ENCODE data around the gene CDH15. TPM values are rescaled to one million over a fixed set of nuclear protein-coding genes. Genes with fewer than 3 reads are reported as not detected.
A peak's percentile ranks its signal among the peaks of the same experiment; 100 is the strongest.

Gene CDH15
- total and polyA plus RNA-seq, 9 of the 15 experiments (the other 6 are each of a cell fraction or from before 2014, with no cell fraction given), result 0.07 to 0.18 TPM; not detected in 7

DNA sequence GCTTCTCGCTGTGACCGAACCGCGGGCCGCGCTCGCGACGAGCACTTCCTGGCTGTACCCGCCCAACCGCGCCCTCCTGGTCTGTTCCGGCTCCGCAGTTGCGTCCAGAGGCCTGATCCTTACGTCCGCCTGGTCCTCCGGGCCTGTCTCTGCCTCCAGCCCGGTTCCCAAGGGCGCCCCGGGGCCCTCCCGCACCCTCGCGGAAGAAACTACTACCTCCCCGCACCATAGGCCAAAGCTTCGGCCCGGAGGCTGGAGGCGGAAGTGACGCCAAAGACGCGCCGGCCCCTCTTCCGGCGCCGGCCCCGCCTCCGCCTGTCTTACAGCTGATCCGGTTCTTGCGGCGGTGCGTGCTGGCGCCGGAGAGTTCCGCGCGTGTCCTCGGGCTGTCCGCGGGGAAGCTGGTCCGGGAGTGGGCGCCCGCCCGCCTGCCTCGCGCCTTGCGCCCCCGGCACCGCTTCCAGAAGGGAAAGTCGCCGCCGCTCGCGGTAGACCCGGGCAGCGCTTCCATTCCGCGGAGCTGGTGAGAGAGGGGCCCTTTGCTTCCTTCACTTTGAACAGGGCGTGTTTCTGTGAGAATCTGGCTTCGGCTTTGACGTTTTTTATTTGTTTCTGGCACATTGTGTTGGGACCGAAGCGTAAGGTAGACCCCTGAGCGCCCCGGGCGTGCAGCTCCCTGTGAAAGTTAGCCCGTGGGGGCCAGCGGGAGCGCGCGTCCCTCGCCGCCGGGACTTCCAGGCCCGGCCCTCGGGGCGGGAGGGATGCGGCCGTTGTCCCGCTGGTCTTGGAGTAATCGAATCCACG is 46.0 kb downstream of the CDH15 start, which contains the start of gene ZNF778 (continued):
- peak; percentile 48 for TF ChIP-seq RBM22 (IDR thresholded peaks at IDR 0.05; ENCODE audit: low read depth, low read length, poor library complexity, severe bottlenecking)
- TF ChIP-seq TAF7 (tag; IDR thresholded peaks at IDR 0.05), result 0 out of 2 replicates have a peak, but pooled peaks have one; percentile 28
- TF ChIP-seq GATA2 (CRISPR knock-in tag; IDR thresholded peaks at IDR 0.05), result no peak
- peak; percentile 74 for TF ChIP-seq HCFC1 (IDR thresholded peaks at IDR 0.05; ENCODE audit: low read depth, low read length)
- no peak for TF ChIP-seq ZNF174 (CRISPR knock-in tag; IDR thresholded peaks at IDR 0.05)
- TF ChIP-seq MYC (IDR thresholded peaks at IDR 0.05; ENCODE audit: low read depth, low read length), result peak; percentile 45; the same call in 1 of the 2 replicates
- TF ChIP-seq MYC (CRISPR knock-in tag; IDR thresholded peaks at IDR 0.05; ENCODE audit: borderline replicate concordance, low read depth), result no peak
- TF ChIP-seq, protein P1, sequence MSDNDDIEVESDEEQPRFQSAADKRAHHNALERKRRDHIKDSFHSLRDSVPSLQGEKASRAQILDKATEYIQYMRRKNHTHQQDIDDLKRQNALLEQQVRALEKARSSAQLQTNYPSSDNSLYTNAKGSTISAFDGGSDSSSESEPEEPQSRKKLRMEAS (CRISPR knock-in tag; IDR thresholded peaks at IDR 0.05), result peak; percentile 76
- TF ChIP-seq KLF13 (tag; IDR thresholded peaks at IDR 0.05; ENCODE audit: borderline replicate concordance, low read depth), result peak; percentile 77; the same call in 1 of the 2 replicates
- peak; percentile 97 for TF ChIP-seq MTA1 (IDR thresholded peaks at IDR 0.05; ENCODE audit: borderline replicate concordance)
- TF ChIP-seq BHLHE40 (IDR thresholded peaks at IDR 0.05; ENCODE audit: low read length), result no peak
- peak; percentile 33 for TF ChIP-seq PCBP1 (IDR thresholded peaks at IDR 0.05; ENCODE audit: low read depth, low read length, poor library complexity, severe bottlenecking)
- TF ChIP-seq SIN3B (IDR thresholded peaks at IDR 0.05; ENCODE audit: low read depth), result peak; percentile 95
- TF ChIP-seq, protein P2, sequence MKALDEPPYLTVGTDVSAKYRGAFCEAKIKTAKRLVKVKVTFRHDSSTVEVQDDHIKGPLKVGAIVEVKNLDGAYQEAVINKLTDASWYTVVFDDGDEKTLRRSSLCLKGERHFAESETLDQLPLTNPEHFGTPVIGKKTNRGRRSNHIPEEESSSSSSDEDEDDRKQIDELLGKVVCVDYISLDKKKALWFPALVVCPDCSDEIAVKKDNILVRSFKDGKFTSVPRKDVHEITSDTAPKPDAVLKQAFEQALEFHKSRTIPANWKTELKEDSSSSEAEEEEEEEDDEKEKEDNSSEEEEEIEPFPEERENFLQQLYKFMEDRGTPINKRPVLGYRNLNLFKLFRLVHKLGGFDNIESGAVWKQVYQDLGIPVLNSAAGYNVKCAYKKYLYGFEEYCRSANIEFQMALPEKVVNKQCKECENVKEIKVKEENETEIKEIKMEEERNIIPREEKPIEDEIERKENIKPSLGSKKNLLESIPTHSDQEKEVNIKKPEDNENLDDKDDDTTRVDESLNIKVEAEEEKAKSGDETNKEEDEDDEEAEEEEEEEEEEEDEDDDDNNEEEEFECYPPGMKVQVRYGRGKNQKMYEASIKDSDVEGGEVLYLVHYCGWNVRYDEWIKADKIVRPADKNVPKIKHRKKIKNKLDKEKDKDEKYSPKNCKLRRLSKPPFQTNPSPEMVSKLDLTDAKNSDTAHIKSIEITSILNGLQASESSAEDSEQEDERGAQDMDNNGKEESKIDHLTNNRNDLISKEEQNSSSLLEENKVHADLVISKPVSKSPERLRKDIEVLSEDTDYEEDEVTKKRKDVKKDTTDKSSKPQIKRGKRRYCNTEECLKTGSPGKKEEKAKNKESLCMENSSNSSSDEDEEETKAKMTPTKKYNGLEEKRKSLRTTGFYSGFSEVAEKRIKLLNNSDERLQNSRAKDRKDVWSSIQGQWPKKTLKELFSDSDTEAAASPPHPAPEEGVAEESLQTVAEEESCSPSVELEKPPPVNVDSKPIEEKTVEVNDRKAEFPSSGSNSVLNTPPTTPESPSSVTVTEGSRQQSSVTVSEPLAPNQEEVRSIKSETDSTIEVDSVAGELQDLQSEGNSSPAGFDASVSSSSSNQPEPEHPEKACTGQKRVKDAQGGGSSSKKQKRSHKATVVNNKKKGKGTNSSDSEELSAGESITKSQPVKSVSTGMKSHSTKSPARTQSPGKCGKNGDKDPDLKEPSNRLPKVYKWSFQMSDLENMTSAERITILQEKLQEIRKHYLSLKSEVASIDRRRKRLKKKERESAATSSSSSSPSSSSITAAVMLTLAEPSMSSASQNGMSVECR (CRISPR knock-in tag; IDR thresholded peaks at IDR 0.05), result peak; percentile 99
- TF ChIP-seq, protein P3, sequence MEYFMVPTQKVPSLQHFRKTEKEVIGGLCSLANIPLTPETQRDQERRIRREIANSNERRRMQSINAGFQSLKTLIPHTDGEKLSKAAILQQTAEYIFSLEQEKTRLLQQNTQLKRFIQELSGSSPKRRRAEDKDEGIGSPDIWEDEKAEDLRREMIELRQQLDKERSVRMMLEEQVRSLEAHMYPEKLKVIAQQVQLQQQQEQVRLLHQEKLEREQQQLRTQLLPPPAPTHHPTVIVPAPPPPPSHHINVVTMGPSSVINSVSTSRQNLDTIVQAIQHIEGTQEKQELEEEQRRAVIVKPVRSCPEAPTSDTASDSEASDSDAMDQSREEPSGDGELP (CRISPR knock-in tag; IDR thresholded peaks at IDR 0.05; ENCODE audit: borderline replicate concordance), result peak; percentile 100
- peak; percentile 83 for TF ChIP-seq TAF9B (IDR thresholded peaks at IDR 0.05; ENCODE audit: partially characterized antibody)
- TF ChIP-seq, protein P4, sequence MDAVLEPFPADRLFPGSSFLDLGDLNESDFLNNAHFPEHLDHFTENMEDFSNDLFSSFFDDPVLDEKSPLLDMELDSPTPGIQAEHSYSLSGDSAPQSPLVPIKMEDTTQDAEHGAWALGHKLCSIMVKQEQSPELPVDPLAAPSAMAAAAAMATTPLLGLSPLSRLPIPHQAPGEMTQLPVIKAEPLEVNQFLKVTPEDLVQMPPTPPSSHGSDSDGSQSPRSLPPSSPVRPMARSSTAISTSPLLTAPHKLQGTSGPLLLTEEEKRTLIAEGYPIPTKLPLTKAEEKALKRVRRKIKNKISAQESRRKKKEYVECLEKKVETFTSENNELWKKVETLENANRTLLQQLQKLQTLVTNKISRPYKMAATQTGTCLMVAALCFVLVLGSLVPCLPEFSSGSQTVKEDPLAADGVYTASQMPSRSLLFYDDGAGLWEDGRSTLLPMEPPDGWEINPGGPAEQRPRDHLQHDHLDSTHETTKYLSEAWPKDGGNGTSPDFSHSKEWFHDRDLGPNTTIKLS (IDR thresholded peaks at IDR 0.05; ENCODE audit: borderline replicate concordance, low read depth), result peak; percentile 50
- TF ChIP-seq FOXA3 (CRISPR knock-in tag; conservative IDR thresholded peaks at IDR 0.05 in 1 of 2, IDR thresholded peaks at IDR 0.05 in 1 of 2), result no peak
- no peak for TF ChIP-seq GABPB2 (CRISPR knock-in tag; conservative IDR thresholded peaks at IDR 0.05)
- TF ChIP-seq POLR2G (IDR thresholded peaks at IDR 0.05; ENCODE audit: low read depth, low read length), result peak; percentile 97

Measured in K562 (cell line).